ENCODE measurements around the gene FYB1.

DNA sequence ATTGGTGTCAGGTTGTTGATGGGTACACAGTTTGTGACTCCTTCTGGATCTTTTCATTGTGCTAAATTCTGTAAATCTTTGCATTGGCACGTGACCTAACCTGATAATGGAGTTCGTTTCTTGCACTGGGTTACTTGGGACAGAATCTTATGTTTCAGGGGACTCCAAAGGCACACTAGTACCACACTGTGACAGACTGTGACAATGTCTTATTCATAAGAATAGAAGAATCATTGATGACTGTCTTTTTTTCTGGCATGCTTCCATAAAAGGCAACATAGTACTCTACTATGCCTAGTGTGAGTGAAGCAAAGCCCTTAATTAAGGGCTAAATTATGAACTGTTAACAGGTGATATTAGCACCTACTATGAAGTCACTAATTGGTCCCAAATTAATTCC, 109.8 kb downstream of the FYB1 start:
- TF ChIP-seq POLR2A (IDR thresholded peaks at IDR 0.05): no peak
- TF ChIP-seq, protein P1, sequence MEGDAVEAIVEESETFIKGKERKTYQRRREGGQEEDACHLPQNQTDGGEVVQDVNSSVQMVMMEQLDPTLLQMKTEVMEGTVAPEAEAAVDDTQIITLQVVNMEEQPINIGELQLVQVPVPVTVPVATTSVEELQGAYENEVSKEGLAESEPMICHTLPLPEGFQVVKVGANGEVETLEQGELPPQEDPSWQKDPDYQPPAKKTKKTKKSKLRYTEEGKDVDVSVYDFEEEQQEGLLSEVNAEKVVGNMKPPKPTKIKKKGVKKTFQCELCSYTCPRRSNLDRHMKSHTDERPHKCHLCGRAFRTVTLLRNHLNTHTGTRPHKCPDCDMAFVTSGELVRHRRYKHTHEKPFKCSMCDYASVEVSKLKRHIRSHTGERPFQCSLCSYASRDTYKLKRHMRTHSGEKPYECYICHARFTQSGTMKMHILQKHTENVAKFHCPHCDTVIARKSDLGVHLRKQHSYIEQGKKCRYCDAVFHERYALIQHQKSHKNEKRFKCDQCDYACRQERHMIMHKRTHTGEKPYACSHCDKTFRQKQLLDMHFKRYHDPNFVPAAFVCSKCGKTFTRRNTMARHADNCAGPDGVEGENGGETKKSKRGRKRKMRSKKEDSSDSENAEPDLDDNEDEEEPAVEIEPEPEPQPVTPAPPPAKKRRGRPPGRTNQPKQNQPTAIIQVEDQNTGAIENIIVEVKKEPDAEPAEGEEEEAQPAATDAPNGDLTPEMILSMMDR (IDR thresholded peaks at IDR 0.05): no peak

All from heart left ventricle (tissue), 13 donors.